ENCODE measurements around the gene MXI1.
"Not testable (repeated sequence)": the region's sequence is repeated elsewhere in the genome, so short reads cannot be mapped to it uniquely, and the experiment has no call there.

The MXI1 gene

DNA sequence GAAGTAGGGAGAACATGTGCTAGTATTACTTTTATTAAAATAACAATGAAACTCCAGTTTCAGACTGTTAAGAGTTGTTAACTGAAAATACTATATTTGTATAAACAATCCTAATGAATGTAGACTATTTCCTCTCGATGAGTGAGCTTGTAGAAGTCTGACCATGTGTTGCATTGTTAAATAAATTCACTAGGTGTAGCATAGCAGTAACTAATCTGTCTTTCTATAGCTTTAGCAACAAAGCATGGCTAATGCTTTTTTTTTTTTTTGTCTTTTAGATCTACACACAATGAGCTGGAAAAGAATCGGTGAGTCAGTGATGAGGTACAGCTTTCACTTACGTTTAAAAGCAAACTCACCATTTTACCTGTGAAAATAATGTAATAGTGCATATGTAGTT, 37.1 kb downstream of the MXI1 start:
- no peak for DNase-seq

DNA sequence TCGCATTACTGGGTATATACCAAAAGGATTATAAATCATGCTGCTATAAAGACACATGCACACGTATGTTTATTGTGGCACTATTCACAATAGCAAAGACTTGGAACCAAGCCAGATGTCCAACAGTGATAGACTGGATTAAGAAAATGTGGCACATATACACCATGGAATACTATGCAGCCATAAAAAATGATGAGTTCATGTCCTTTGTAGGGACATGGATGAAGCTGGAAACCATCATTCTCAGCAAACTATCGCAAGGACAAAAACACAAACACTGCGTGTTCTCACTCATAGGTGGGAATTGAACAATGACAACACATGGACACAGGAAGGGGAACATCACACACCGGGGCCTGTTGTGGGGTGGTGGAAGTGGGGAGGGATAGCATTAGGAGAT, 40.4 kb downstream of the MXI1 start:
- DNase-seq: not testable (repeated sequence)

DNA sequence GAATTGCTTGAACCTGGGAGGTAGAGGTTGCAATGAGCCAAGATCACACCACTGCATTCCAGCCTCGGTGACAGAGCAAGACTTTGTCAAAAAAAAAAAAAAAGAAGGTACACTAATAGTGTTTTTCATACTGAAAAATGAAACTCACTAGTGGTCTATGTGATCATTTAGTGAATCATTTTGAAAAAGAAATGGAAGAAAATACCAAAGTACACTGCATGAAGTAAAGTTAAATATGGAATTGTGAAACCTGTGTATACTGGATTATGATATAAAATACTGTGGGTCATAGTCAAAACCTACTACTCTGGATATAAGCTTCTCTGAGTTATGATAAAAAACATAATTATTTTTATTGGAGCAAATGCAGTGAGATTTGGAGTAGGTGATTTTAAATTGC, 42.1 kb downstream of the MXI1 start:
- not testable (repeated sequence) for DNase-seq

DNA sequence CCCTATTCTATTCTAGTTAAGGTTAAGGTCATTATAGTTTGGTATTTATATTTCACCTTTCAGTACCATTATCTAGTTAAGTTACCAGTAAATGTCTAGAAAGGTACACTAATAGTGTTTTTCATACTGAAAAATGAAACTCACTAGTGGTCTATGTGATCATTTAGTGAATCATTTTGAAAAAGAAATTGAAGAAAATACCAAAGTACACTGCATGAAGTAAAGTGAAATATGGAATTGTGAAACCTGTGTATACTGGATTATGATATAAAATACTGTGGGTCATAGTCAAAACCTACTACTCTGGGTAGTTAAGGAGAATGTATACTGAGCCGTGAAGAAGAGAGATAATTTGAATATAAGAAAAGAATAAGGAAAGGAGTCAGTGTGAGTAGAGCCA, 44.0 kb downstream of the MXI1 start:
- DNase-seq: not testable (repeated sequence)

DNA sequence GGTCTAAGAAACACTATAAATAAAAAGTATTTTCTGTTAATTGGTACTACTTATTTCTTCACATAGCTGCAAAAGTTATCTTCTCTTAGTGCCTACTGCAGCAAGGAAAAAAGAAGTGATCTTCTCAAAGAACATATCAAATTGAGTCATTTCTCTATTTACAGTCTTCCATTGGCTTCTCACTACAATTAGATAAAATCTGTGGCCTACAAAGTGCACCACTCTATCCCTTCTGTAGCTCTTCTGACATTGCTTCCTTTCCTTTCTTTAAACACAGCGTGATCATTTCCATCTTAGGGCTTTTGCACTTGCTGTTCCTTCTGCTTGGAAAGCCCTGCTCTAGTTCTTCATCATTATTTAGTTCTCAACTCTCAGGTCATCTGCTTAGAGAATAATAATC, 44.7 kb downstream of the MXI1 start:
- no peak for DNase-seq

DNA sequence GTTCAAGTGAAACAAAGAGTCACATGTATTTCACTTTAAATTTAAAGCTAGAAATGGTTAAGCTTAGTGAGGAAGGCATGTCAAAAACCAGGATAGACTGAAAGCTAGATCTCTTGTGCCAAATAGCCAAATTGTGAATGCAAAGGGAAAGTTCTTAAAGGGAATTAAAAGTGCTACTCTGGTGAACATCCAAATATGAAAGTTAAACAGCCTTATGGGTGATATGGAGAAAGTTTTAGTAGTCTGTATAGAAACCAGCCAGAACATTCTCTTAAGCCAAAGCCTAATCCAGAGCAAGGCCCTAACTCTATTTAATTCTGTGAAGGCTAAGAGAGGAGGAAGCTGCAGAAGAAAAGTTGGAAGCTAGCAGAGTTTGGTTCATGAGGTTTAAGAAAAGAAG, 47.1 kb downstream of the MXI1 start:
- no peak for DNase-seq

DNA sequence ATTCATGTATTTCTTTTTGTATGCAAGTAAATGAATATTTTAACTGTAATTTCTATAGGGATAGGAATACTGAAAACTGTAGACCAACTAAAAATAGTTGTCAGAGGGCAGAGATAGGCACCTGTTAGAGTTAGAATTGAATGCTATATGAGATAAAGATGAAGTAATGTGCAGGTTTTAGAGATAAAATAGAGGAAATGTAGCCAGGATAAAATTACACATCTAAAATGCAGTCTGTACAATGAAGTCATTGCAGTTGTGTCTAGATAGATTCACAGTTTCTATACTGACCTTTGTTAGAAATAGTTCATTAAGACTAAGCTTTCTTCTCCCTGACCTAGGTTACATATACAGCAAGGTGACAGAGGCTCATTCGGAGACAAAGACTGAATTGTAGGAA, 51.1 kb downstream of the MXI1 start:
- DNase-seq: no peak

DNA sequence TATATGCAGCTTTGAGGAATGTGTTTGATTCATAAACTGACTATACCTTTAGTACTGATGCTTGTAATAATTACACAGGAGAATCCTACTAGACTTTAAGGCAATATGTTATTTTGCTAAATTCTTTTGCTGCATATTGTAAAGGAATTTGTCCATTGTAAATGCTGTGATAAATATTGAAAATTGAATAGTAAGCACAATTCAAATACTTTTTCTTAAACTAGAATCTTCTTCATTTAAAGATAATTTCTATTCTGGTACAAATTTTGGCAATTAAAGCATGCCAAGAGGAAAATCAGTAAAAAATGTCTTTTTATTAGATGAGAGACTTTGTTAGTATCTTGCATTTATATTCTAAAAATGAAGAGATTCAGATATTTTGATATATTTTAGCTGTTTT, 51.9 kb downstream of the MXI1 start:
- no peak for DNase-seq

DNA sequence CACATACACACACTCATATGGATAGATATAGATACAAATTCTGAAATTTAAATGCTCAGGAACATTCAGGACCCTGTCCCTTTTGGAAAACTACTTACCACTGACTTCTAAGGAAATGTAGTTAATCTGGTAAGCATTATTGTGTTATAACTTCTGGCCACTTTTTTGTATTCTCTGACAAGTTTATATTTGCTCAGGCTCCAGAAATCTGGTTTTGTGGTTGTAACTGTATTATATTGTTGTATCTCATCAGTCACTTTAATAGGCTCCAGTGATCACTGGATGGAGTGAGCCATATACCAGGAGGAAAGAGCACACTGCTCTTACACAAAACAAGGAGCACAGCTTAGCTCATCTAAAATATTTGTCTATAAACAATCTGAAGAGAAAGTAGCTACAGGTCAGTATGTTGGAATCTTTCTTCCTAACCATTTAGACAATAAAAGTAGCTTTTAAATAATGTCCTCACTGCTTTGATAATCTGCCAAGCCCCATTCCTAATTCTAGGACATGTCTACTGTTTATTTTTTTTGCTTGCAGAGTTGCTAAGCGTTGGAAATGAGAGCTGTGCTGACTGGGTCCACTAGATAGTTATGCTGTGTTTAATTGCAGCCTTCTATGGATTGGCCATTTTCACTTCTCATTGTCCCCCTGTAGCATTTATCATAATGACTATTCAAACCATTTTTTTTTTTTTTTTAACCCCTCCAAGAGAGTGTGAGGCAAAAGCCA, 53.5 kb downstream of the MXI1 start:
- DNase-seq: no peak

DNA sequence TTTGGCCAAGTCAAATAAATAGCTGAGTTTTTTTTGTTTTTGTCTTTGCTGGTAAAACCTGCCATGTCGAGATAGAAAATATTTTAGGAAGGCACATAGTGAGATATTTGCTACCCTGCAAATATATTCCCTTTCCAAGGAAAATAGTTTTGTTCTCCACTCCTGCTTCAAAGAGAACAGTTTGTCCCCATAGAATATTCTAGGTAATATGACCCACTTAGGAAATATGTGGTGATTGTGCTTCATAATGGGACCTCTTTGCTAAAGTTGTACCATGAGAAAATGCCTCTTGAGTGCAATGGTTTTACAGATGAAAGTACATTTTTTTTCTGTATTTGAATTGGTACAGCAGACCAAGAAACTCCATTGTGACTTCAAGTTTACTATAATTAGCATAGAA, 55.8 kb downstream of the MXI1 start:
- DNase-seq: no peak

DNA sequence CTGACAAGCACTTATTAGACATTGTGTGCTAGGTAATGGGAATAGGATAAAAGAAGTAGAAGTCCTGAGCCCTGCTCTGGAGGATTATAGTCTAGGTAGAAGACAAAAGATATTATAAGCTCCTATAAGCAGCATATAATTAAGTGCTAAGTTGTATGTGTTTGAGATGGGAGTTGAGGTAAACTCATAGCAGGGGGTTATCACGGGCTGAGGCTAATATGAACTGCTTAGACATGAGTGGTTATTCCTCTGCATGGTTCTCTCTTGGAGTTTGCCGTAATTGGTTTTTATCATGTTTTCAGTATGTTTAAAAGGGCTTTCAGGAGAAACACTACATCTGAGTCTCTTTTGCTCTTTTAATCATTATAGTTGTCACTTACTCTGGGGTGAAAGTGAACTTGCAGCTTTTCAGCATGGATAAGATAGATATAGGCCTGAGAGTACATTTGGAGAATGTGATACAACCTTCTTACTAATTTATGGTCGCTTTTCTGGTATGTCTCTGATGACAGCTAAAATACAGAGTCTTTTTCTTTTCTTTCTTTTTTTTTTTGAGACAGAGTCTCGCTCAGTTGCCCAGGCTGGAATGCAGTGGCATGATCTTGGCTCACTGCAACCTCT, 58.3 kb downstream of the MXI1 start:
- DNase-seq: no peak

DNA sequence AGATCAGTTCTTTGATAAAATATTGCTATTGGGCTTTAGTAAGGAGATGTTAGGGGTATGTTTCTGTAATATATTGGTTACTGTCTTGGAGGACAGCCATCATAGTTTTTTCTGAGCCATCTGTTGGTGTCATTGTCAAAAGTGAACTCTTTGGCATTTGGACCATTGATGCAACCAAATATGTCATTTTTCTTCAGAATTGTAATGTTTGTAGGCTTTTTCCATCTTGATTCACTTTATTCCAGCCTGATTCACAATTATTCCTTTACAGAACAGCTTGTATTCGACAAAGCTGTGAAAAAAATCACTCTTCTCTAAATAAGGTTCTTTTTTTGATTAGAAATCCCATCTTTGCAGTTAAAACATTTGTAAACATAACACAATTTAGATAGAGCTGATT, 59.9 kb downstream of the MXI1 start:
- DNase-seq: no peak

DNA sequence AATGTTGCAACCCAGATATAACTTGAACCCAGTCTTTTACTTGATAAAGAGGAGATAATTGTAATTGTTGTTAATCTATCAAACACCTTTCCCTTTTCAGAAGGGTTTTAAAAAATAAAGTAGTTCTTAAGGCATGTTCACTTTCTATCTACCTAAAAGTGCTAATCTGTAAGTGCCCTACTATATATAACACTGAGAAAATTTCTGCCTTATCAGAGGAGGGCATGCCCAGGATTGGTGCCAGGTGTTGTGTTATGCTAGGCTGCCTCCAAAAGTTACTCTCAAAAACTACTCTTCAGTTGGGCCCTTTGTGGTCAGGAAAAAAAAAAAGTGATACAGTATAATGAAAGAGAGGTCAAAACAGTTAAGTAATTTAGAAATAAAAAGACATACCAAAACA, 61.0 kb downstream of the MXI1 start:
- no peak for DNase-seq

DNA sequence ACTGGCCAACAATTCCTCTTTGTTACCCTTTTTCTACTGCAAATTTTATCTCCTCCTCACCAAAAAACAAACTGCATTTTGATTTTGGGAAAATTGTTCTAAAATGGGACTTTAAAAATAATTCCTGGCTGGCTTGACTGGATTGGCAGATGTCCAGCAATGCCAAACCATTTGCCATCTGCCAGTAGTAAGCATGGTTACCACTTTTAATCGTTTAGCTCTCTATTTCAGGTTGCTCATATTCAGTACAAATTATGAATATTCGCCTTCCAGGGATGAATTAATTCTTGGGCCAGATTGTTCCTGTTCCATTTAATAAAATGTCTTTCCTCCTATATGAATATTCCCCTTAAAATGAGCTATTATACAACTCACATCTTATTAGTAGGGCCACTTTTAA, 61.6 kb downstream of the MXI1 start:
- no peak for DNase-seq

DNA sequence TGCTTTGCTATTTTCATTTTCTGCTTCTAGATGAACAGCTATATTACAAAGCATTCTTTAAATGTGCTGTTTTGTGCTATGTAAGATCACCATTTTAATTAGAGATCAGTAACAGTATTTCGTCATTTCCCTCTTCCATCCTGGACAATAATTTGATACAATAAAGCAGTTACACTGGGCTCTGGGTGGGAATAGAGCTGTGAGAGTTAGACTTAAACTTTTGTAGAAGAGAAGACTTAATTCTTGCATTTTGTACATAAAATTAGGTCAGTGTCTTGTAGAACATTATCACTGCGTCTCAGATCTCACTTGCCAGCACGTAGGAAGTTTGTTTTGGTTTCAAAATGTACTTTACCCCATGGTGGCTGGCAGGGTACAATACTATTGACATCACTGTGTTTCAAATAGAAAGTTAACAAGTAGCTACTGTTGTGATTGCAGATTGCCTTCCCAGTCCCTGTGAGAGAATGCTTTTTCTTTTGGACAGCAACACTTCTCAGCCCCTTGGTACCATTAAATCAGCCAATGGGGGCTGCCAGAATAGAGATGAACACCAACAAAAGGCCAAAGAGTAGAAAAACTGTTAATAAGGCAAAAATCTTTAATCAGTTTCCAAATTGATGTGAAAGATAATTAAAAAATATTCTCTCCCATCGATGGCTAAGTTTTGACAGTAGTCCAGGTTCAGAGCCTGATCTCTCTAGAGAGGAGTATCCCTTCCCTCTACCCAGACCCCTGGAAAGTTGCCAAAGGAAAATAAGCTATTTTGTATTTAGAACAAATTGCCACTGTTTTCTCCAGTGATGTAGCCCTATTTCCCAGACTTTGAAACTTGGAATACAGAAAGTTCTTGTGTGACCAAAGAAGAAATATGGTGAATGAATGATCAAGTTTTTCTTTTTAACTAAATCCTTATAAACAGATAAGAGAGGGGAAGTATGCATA, 62.2 kb downstream of the MXI1 start:
- DNase-seq: no peak

DNA sequence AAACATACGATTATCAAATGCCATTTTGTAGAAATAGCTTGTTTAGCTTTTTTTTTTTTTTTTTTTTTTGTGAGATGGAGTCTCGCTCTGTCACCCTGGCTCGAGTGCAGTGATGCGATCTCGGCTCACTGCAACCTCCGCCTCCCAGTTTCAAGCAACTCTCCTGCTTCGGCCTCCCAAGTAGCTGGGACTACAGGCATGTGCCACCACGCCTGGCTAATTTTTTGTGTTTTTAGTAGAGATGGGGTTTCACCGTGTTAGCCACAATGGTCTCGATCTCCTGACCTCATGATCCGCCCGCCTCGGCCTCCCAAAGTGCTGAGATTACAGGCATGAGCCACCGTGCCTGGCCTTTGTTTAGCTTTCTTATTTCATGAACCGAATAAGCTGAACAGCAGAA, 65.6 kb downstream of the MXI1 start:
- not testable (repeated sequence) for DNase-seq

DNA sequence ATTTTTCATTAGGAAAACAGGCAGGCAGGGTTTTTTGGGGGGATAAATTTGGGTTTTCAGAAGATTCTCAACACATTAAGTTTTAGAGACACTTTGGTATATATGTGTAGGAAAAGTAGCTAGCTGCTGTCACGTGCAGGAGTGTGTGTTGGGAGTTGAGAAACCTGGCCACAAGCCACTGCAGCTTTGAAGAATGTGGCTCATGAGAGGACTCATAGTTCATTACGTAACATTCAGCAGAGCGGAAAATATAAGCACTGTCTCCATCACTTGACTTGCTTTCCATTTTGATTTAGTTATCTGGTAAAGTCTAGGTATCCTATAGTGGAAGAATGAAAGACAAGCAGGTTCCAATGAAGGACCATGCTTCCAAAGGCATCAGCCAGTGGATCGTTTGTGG, 66.1 kb downstream of the MXI1 start:
- peak; percentile 27 to 40 for DNase-seq

DNA sequence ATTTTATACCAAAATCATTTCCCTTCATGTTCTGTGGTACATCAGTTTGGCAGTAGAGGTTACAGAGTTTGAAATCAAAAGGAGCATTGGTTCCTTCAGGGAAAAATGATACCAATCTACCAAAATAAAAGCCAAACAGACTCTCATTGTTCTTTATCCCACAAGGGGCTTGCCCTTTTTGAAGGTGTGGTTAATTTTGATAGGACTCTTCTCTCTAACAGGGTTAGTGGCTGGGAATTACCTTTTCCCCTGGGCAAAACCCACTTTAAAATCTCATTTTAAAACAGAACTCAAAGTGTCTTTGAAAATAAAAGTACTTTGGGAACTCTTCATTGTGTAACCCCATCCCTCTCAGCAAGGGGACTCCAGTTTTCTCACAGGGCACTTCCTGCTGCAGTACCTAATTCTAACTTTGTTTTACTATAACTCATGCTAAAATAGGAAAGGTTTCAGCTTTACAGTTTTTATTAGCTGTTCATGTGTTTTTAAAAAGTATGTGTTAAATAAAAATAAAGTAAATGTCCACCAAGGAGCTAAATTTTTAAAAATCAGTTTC, 66.7 kb downstream of the MXI1 start:
- DNase-seq: no peak

DNA sequence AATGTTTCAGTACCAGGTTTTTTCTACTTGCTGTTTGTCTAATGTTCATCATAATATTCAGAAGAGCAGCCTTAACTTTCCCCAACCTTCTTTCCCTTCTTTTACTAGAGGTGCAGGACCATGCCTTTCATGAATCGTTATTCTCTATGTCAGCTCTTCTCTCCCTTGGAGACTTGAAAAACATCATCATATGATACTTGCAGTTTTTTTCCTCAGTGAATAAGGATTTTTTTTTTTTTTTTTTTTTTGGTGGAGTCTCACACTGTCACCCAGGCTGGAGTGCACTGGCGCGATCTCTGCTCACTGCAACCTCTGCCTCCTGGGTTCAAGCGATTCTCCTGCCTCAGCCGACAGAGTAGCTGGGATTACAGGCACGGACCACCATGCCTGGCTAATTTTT, 67.2 kb downstream of the MXI1 start:
- DNase-seq: no peak

DNA sequence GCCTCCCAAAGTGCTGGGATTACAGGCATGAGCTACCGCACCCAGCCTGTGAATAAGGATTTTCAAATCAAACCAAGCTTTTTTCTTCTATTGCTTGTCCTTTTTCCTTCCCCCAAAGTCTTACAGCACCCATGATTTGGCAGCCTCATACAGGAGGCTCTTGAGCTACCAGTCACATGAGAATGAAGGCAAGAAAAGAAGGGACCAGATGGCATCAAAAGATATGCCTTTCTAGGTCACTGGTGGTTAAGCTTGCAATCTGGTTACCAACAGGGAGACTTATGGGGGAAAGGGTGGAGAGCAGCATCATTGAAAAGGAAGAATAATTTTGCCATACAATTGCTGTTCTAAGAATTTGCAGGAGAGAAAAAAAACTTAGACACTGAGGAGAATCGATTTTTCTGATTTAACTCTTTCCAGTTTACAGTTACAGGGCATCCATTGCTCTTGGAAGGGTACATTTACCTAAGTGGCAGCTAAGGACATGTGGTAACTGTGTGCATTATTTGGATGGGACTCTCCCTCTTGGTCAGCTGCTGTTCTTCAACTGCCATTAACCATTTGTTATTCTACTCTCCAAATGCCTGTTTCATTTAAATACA, 67.8 kb downstream of the MXI1 start:
- DNase-seq: no peak

DNA sequence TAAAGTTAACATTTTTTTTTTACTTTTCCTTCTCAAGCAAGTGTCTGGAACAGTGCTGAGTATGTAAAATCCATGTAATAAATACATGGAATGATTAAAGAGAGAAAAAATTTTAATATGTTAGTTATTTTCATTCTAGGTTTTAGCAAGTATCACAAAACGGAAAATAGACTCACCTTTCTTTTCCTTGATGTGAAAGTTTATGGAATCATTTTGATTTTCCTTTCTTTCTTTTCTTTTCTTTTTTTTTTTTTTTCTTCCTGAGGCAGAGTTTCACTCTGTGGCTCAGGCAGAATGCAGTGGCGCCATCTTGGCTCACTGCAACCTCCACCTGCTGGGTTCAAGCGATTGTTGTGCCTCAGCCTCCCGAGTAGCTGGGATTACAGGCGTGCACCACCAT, 69.2 kb downstream of the MXI1 start:
- no peak for DNase-seq

DNA sequence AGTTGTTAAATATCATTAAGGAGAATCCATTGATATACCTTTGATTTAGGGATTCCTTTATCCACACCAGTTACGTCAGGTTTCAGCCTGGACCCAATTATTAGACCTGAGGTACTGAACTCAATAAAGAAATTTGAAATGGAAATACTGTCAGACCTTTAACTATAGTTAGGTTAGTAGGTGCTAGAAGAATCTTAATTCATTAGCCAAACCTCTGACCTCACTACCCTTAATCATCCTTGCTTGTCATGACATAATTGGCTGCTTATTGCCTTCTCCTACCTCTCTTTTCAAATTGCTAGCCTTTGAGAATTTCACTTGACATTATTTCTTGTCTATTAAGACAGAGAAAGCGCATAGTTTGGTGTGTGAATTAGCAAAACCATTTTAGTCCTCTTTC, 70.2 kb downstream of the MXI1 start:
- DNase-seq: no peak
